HG02970 (cell line): ENCODE data around the gene SLC6A12.
"Not testable (repeated sequence)": the region's sequence is repeated elsewhere in the genome, so short reads cannot be mapped to it uniquely, and the experiment has no call there.

Source experiments
- ATAC-seq: cut with Tn5 transposase; IDR thresholded peaks from one replicate; pipeline ENCODE4 v1.9.1; 2021; ENCODE audit warnings: mild to moderate bottlenecking, moderate library complexity, moderate number of reproducible peaks; ENCODE audit not compliant: unreplicated experiment, low FRiP score

SLC6A12 gene

GRCh38 chr12:235967-236366, 22.0 kb upstream of the SLC6A12 start:
- ATAC-seq: not testable (repeated sequence)

- no peak for ATAC-seq
Measured at GRCh38 chr12:234891-235415, 21.0 kb upstream of the SLC6A12 start.

- ATAC-seq: no peak
Measured at GRCh38 chr12:234019-234418, 20.1 kb upstream of the SLC6A12 start.

- ATAC-seq: no peak
Measured at GRCh38 chr12:233615-233968, 19.6 kb upstream of the SLC6A12 start.

- no peak for ATAC-seq
Measured at GRCh38 chr12:232731-233614, 19.0 kb upstream of the SLC6A12 start.

- no peak for ATAC-seq
Measured at GRCh38 chr12:230925-231671, 17.1 kb upstream of the SLC6A12 start.

- ATAC-seq: no peak
Measured at GRCh38 chr12:229441-230191, 15.7 kb upstream of the SLC6A12 start.

- ATAC-seq: no peak
Measured at GRCh38 chr12:228846-229200, 14.9 kb upstream of the SLC6A12 start.

- ATAC-seq: no peak
Measured at GRCh38 chr12:227923-228845, 14.2 kb upstream of the SLC6A12 start.

- ATAC-seq: no peak
Measured at GRCh38 chr12:227286-227915, 13.4 kb upstream of the SLC6A12 start.

- no peak for ATAC-seq
Measured at GRCh38 chr12:226401-226800, 12.4 kb upstream of the SLC6A12 start.

GRCh38 chr12:225012-225411, 11.1 kb upstream of the SLC6A12 start:
- no peak for ATAC-seq

- ATAC-seq: no peak
Measured at GRCh38 chr12:224330-224729, 10.4 kb upstream of the SLC6A12 start.

- ATAC-seq: no peak
Measured at GRCh38 chr12:223841-224240, 9.9 kb upstream of the SLC6A12 start.

- no peak for ATAC-seq
Measured at GRCh38 chr12:221736-222135, 7.8 kb upstream of the SLC6A12 start.

GRCh38 chr12:220946-221550, 7.1 kb upstream of the SLC6A12 start:
- no peak for ATAC-seq

GRCh38 chr12:220491-220890, 6.5 kb upstream of the SLC6A12 start:
- no peak for ATAC-seq

GRCh38 chr12:219891-220352, 6.0 kb upstream of the SLC6A12 start:
- ATAC-seq: no peak
